ENCODE results near the gene CEACAM6.
"Not testable (repeated sequence)": the region's sequence is repeated elsewhere in the genome, so short reads cannot be mapped to it uniquely, and the experiment has no call there.

Gene CEACAM6

GRCh38 chr19:41748012-41748411 lies 7.3 kb upstream of the CEACAM6 start:
- Histone ChIP-seq H3K4me3 (ENCODE audit: low read depth, low read length) (no peak overlapping the region), H3K27ac (ENCODE audit: low read depth, low read length) (no peak overlapping the region), H3K9me3 (ENCODE audit: control insufficient read depth, insufficient read depth, low read depth, low read length) (no peaks in the 10 kb centered on the region), H3K36me3 (ENCODE audit: control insufficient read depth, insufficient read depth, low read length) (no peaks in the 10 kb centered on the region), H3K9ac (ENCODE audit: low read length) (no peak overlapping the region), H3K4me1 (ENCODE audit: control insufficient read depth, insufficient read depth, low read length) (no peaks in the 10 kb centered on the region), H3K27me3 (ENCODE audit: control insufficient read depth, insufficient read depth, low read length) (peaks cover 70% of the 10 kb centered on the region)

- peaks cover 61% of the 10 kb centered on the region for H3K27me3 ChIP-seq (ENCODE audit: control insufficient read depth, insufficient read depth, low read length)
- H3K4me3 ChIP-seq (ENCODE audit: low read depth, low read length); H3K9me3 ChIP-seq (ENCODE audit: control insufficient read depth, insufficient read depth, low read depth, low read length); H3K27ac ChIP-seq (ENCODE audit: low read depth, low read length); H3K4me1 ChIP-seq (ENCODE audit: control insufficient read depth, insufficient read depth, low read length); H3K9ac ChIP-seq (ENCODE audit: low read length); H3K36me3 ChIP-seq (ENCODE audit: control insufficient read depth, insufficient read depth, low read length): not testable (repeated sequence)
Measured at GRCh38 chr19:41750248-41751134, 4.8 kb upstream of the CEACAM6 start.

- H3K36me3 ChIP-seq (ENCODE audit: control insufficient read depth, insufficient read depth, low read length) = no peaks in the 10 kb centered on the region
- peaks cover 42% of the 10 kb centered on the region for H3K27me3 ChIP-seq (ENCODE audit: control insufficient read depth, insufficient read depth, low read length)
- H3K27ac ChIP-seq (ENCODE audit: low read depth, low read length) = no peak overlapping the region
- no peak overlapping the region for H3K9ac ChIP-seq (ENCODE audit: low read length)
- no peak overlapping the region for H3K4me3 ChIP-seq (ENCODE audit: low read depth, low read length)
- H3K4me1 ChIP-seq (ENCODE audit: control insufficient read depth, insufficient read depth, low read length) = no peaks in the 10 kb centered on the region
- H3K9me3 ChIP-seq (ENCODE audit: control insufficient read depth, insufficient read depth, low read depth, low read length) = no peaks in the 10 kb centered on the region
Measured at GRCh38 chr19:41753159-41753558, 2.2 kb upstream of the CEACAM6 start.

- Histone ChIP-seq H3K27ac (ENCODE audit: low read depth, low read length) (no peak overlapping the region), H3K9ac (ENCODE audit: low read length) (no peak overlapping the region), H3K4me3 (ENCODE audit: low read depth, low read length) (no peak overlapping the region)
Measured at GRCh38 chr19:41753936-41754529, 1.3 kb upstream of the CEACAM6 start.

GRCh38 chr19:41758846-41759245 lies 3.5 kb downstream of the CEACAM6 start:
- no peaks in the 10 kb centered on the region for H3K9me3 ChIP-seq (ENCODE audit: control insufficient read depth, insufficient read depth, low read depth, low read length)
- no peak overlapping the region for H3K9ac ChIP-seq (ENCODE audit: low read length)

More at GRCh38 chr19:41753936-41754529, 1.3 kb upstream of the CEACAM6 start:
- H3K27me3 ChIP-seq (ENCODE audit: control insufficient read depth, insufficient read depth, low read length) = peaks cover 42% of the 10 kb centered on the region; the same call in 1 of the 2 replicates
- no peaks in the 10 kb centered on the region for H3K36me3 ChIP-seq (ENCODE audit: control insufficient read depth, insufficient read depth, low read length)
- no peaks in the 10 kb centered on the region for H3K4me1 ChIP-seq (ENCODE audit: control insufficient read depth, insufficient read depth, low read length)
- no peaks in the 10 kb centered on the region for H3K9me3 ChIP-seq (ENCODE audit: control insufficient read depth, insufficient read depth, low read depth, low read length)

GRCh38 chr19:41767115-41767514 lies 11.8 kb downstream of the CEACAM6 start:
- peaks cover 50% of the 10 kb centered on the region for H3K27me3 ChIP-seq (ENCODE audit: control insufficient read depth, insufficient read depth, low read length)
- no peak overlapping the region for H3K9ac ChIP-seq (ENCODE audit: low read length)
- no peak overlapping the region for H3K27ac ChIP-seq (ENCODE audit: low read depth, low read length)
- H3K4me1 ChIP-seq (ENCODE audit: control insufficient read depth, insufficient read depth, low read length) = no peaks in the 10 kb centered on the region
- H3K36me3 ChIP-seq (ENCODE audit: control insufficient read depth, insufficient read depth, low read length) = no peaks in the 10 kb centered on the region
- no peaks in the 10 kb centered on the region for H3K9me3 ChIP-seq (ENCODE audit: control insufficient read depth, insufficient read depth, low read depth, low read length)
- H3K4me3 ChIP-seq (ENCODE audit: low read depth, low read length) = no peak overlapping the region

More at GRCh38 chr19:41758846-41759245, 3.5 kb downstream of the CEACAM6 start:
- Histone ChIP-seq H3K36me3 (ENCODE audit: control insufficient read depth, insufficient read depth, low read length) (no peaks in the 10 kb centered on the region), H3K4me1 (ENCODE audit: control insufficient read depth, insufficient read depth, low read length) (no peaks in the 10 kb centered on the region), H3K4me3 (ENCODE audit: low read depth, low read length) (no peak overlapping the region), H3K27ac (ENCODE audit: low read depth, low read length) (no peak overlapping the region), H3K27me3 (ENCODE audit: control insufficient read depth, insufficient read depth, low read length) (peaks cover 61% of the 10 kb centered on the region)

- H3K27me3 ChIP-seq (ENCODE audit: control insufficient read depth, insufficient read depth, low read length) = peaks cover 44% of the 10 kb centered on the region
- H3K4me1 ChIP-seq (ENCODE audit: control insufficient read depth, insufficient read depth, low read length); H3K27ac ChIP-seq (ENCODE audit: low read depth, low read length); H3K9me3 ChIP-seq (ENCODE audit: control insufficient read depth, insufficient read depth, low read depth, low read length); H3K9ac ChIP-seq (ENCODE audit: low read length); H3K36me3 ChIP-seq (ENCODE audit: control insufficient read depth, insufficient read depth, low read length); H3K4me3 ChIP-seq (ENCODE audit: low read depth, low read length): not testable (repeated sequence)
Measured at GRCh38 chr19:41768105-41768504, 12.8 kb downstream of the CEACAM6 start.

GRCh38 chr19:41769608-41770007 lies 14.3 kb downstream of the CEACAM6 start:
- H3K4me3 ChIP-seq (ENCODE audit: low read depth, low read length) = no peak overlapping the region
- H3K4me1 ChIP-seq (ENCODE audit: control insufficient read depth, insufficient read depth, low read length) = no peaks in the 10 kb centered on the region
- no peak overlapping the region for H3K27ac ChIP-seq (ENCODE audit: low read depth, low read length)
- H3K9me3 ChIP-seq (ENCODE audit: control insufficient read depth, insufficient read depth, low read depth, low read length) = no peaks in the 10 kb centered on the region
- no peak overlapping the region for H3K9ac ChIP-seq (ENCODE audit: low read length)
- peaks cover 30% of the 10 kb centered on the region for H3K27me3 ChIP-seq (ENCODE audit: control insufficient read depth, insufficient read depth, low read length)
- H3K36me3 ChIP-seq (ENCODE audit: control insufficient read depth, insufficient read depth, low read length) = no peaks in the 10 kb centered on the region

- no peaks in the 10 kb centered on the region for H3K9me3 ChIP-seq (ENCODE audit: control insufficient read depth, insufficient read depth, low read depth, low read length)
- no peaks in the 10 kb centered on the region for H3K36me3 ChIP-seq (ENCODE audit: control insufficient read depth, insufficient read depth, low read length)
- peaks cover 17% of the 10 kb centered on the region for H3K27me3 ChIP-seq (ENCODE audit: control insufficient read depth, insufficient read depth, low read length)
Measured at GRCh38 chr19:41771410-41771809, 16.1 kb downstream of the CEACAM6 start.

GRCh38 chr19:41774515-41774980 lies 19.2 kb downstream of the CEACAM6 start:
- no peaks in the 10 kb centered on the region for H3K9me3 ChIP-seq (ENCODE audit: control insufficient read depth, insufficient read depth, low read depth, low read length)
- no peaks in the 10 kb centered on the region for H3K36me3 ChIP-seq (ENCODE audit: control insufficient read depth, insufficient read depth, low read length)
- H3K4me1 ChIP-seq (ENCODE audit: control insufficient read depth, insufficient read depth, low read length) = no peaks in the 10 kb centered on the region
- no peak overlapping the region for H3K27ac ChIP-seq (ENCODE audit: low read depth, low read length)
- H3K27me3 ChIP-seq (ENCODE audit: control insufficient read depth, insufficient read depth, low read length) = peaks cover 14% of the 10 kb centered on the region
- no peak overlapping the region for H3K9ac ChIP-seq (ENCODE audit: low read length)
- H3K4me3 ChIP-seq (ENCODE audit: low read depth, low read length) = no peak overlapping the region

More at GRCh38 chr19:41771410-41771809, 16.1 kb downstream of the CEACAM6 start:
- H3K4me3 ChIP-seq (ENCODE audit: low read depth, low read length) = no peak overlapping the region
- no peaks in the 10 kb centered on the region for H3K4me1 ChIP-seq (ENCODE audit: control insufficient read depth, insufficient read depth, low read length)
- no peak overlapping the region for H3K27ac ChIP-seq (ENCODE audit: low read depth, low read length)
- no peak overlapping the region for H3K9ac ChIP-seq (ENCODE audit: low read length)

GRCh38 chr19:41776700-41777099 lies 21.4 kb downstream of the CEACAM6 start:
- H3K27me3 ChIP-seq (ENCODE audit: control insufficient read depth, insufficient read depth, low read length) = peaks cover 16% of the 10 kb centered on the region; the same call in 1 of the 2 replicates
- no peaks in the 10 kb centered on the region for H3K9me3 ChIP-seq (ENCODE audit: control insufficient read depth, insufficient read depth, low read depth, low read length)
- H3K36me3 ChIP-seq (ENCODE audit: control insufficient read depth, insufficient read depth, low read length) = no peaks in the 10 kb centered on the region
- no peak overlapping the region for H3K4me3 ChIP-seq (ENCODE audit: low read depth, low read length)
- no peak overlapping the region for H3K9ac ChIP-seq (ENCODE audit: low read length)
- H3K4me1 ChIP-seq (ENCODE audit: control insufficient read depth, insufficient read depth, low read length) = no peaks in the 10 kb centered on the region
- H3K27ac ChIP-seq (ENCODE audit: low read depth, low read length) = no peak overlapping the region

Data from HUES6 (cell line).